Esophagus squamous epithelium (tissue), 4 donors: ENCODE results near the gene C5AR2.

Experiments
- CTCF ChIP-seq, 6 experiments: fragments of 450-650 bp in 4 of 6; fragments of 200-600 bp in 2 of 6; sonication (generic) in 2 of 6; IDR thresholded peaks; one replicate each; pipeline ENCODE4 v1.5.1; 2016 to 2019; ENCODE audit warnings: antibody characterized with exemption in 6 of 6, mild to moderate bottlenecking in 4 of 6, moderate library complexity in 4 of 6
- POLR2A ChIP-seq, 4 donors: fragments of 450-650 bp; IDR thresholded peaks; one replicate each; pipeline ENCODE4 v1.6.1; 2017; ENCODE audit warnings: antibody characterized with exemption in 4 of 4, mild to moderate bottlenecking in 4 of 4, moderate library complexity in 3 of 4

GRCh38 chr19:47296036-47296435, 35.9 kb upstream of the C5AR2 start:
- TF ChIP-seq CTCF (IDR thresholded peaks at IDR 0.05) (peak; percentile 71 to 83 (median 76)), POLR2A (IDR thresholded peaks at IDR 0.05) (no peak)
